ENCODE measurements around the gene WWOX. TPM values are rescaled to one million over a fixed set of nuclear protein-coding genes. Genes with fewer than 3 reads are reported as not detected.

The WWOX gene
- total and polyA plus RNA-seq, 2 of the 13 experiments (the other 11 are each of a cell fraction or from before 2014, with no cell fraction given), result 9.1 to 37.4 TPM

DNA sequence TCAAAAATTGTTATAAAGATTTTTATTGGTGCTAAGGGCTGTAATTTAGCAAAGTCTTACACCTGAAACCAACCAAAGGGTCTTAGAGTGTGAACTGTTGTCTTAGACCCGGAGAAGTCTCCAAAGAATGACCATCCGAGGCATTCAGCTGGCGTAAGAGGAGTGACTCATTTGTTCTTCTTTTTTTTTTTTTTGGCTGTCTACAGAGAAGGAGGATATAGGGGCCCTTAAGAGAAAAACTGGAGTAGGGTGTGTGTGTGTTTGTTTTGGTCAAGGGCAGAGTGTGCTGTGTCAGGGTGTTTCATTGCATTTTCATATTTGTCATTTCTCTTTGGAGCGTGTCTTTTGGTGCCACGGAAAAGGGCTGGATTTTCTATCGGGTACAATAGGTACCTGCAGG is 508.0 kb downstream of the WWOX start:
- H3K4me1 ChIP-seq (ENCODE audit: insufficient read depth, low read length), result peaks cover 37% of the 10 kb centered on the region
- no peaks in the 10 kb centered on the region for H3K27me3 ChIP-seq (ENCODE audit: control insufficient read depth in 1 of 2, insufficient read depth in 2 of 2, low read length in 2 of 2)
- in situ Hi-C loops (cut with HindIII; ENCODE audit: extremely low pct_ligation_motif_present, low pct_unique_long_range_greater_than_20kb), result no loop called here
- no peaks in the 10 kb centered on the region for H3K79me2 ChIP-seq (ENCODE audit: insufficient read depth, low read length)
- ATAC-seq, result no peak
- no peak for TF ChIP-seq PLRG1 (conservative IDR thresholded peaks at IDR 0.05)
- no peaks in the 10 kb centered on the region for H4K20me1 ChIP-seq (ENCODE audit: insufficient read depth, low read length)
- no peak overlapping the region for H3K9ac ChIP-seq (ENCODE audit: insufficient read depth, low read depth, low read length)
- H3K36me3 ChIP-seq (replicated peaks in 1 of 2; ENCODE audit: control insufficient read depth in 1 of 2, insufficient read depth in 2 of 2, low read length in 2 of 2), result no peaks in the 10 kb centered on the region
- intact Hi-C loops (cut with micrococcal nuclease; ENCODE audit: unreplicated experiment), result no loop called here
- no peak for DNase-seq (ENCODE audit: low spot score)
- no peak overlapping the region for H3K4me2 ChIP-seq (ENCODE audit: low read depth, low read length)
- H3K9me3 ChIP-seq (ENCODE audit: low read length), result no peaks in the 10 kb centered on the region
- no peak overlapping the region for H3K4me3 ChIP-seq (replicated peaks in 1 of 3; ENCODE audit: insufficient read depth in 1 of 3, low read depth in 2 of 3, low read length in 3 of 3)
- POLR2A ChIA-PET, result interaction anchor here (0.6 kb wide), 1 partner anchor 166 kb away, joined by 3 read pairs; no protein-coding TSS in a partner anchor
- WGBS (ENCODE audit: low lambda C conversion rate), result 70% methylated on average over 6 of the region's 6 CpGs
- FAIRE-seq, result no peak
- no peak overlapping the region for H2AFZ ChIP-seq (ENCODE audit: low read length)
- BruUV-seq (replicated peaks), result no TSS peak
- CTCF ChIA-PET (ENCODE audit: low intra/inter-chr PET ratio, low total read pairs), result no interaction called here
- H3K27ac ChIP-seq (ENCODE audit: extremely low read length, insufficient read depth, low read length), result no peak overlapping the region

DNA sequence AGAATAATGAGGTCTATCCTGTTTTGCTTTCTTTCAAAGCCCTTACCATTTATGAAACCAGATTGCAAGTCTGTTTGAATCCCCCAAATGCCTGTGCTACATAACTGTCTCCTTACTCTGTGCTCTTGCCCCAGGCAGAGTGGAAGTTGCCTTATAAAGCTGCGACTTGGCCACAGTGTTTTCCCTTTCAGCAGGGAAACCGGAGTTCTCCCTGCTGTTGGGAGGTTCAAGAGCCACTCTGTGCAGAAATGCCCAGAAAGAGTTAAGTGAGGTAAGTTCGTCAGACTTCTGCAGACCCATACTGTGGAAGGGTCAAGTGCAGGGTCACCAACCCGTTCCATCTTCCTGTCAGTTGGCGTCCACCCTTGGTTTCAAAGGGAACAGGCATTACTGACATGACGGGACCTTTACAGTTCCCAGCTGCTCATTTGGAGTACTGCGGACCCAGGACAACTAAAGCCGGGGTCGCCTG is 508.9 kb downstream of the WWOX start:
- FAIRE-seq, result no peak
- no TSS peak for BruUV-seq (replicated peaks)
- no peak for ATAC-seq
- in situ Hi-C loops (cut with HindIII; ENCODE audit: extremely low pct_ligation_motif_present, low pct_unique_long_range_greater_than_20kb), result no loop called here
- H3K4me1 ChIP-seq (ENCODE audit: insufficient read depth, low read length), result peaks cover 37% of the 10 kb centered on the region
- POLR2A ChIA-PET, result no interaction called here
- H2AFZ ChIP-seq (ENCODE audit: low read length), result no peak overlapping the region
- H3K79me2 ChIP-seq (ENCODE audit: insufficient read depth, low read length), result no peaks in the 10 kb centered on the region
- H4K20me1 ChIP-seq (ENCODE audit: insufficient read depth, low read length), result no peaks in the 10 kb centered on the region
- CTCF ChIA-PET (ENCODE audit: low intra/inter-chr PET ratio, low total read pairs), result no interaction called here
- H3K36me3 ChIP-seq (replicated peaks in 1 of 2; ENCODE audit: control insufficient read depth in 1 of 2, insufficient read depth in 2 of 2, low read length in 2 of 2), result no peaks in the 10 kb centered on the region
- no peak for TF ChIP-seq PAF1 (CRISPR knock-in tag; IDR thresholded peaks at IDR 0.05)
- peak; percentile 40; the same call in 1 of the 2 replicates for TF ChIP-seq ZNF652 (CRISPR knock-in tag; IDR thresholded peaks at IDR 0.05; ENCODE audit: borderline replicate concordance, low read depth)
- 89% methylated on average over 9 of the region's 9 CpGs for WGBS (ENCODE audit: low lambda C conversion rate)
- H3K4me3 ChIP-seq (replicated peaks in 1 of 3; ENCODE audit: insufficient read depth in 1 of 3, low read depth in 2 of 3, low read length in 3 of 3), result no peak overlapping the region
- DNase-seq (ENCODE audit: low spot score), result no peak
- H3K9ac ChIP-seq (ENCODE audit: insufficient read depth, low read depth, low read length), result no peak overlapping the region
- H3K27ac ChIP-seq (ENCODE audit: extremely low read length, insufficient read depth, low read length), result no peak overlapping the region
- no peaks in the 10 kb centered on the region for H3K27me3 ChIP-seq (ENCODE audit: control insufficient read depth in 1 of 2, insufficient read depth in 2 of 2, low read length in 2 of 2)
- intact Hi-C loops (cut with micrococcal nuclease; ENCODE audit: unreplicated experiment), result no loop called here
- H3K9me3 ChIP-seq (ENCODE audit: low read length), result no peaks in the 10 kb centered on the region
- no peak overlapping the region for H3K4me2 ChIP-seq (ENCODE audit: low read depth, low read length)
